PFSK-1 (cell line): ENCODE data around the gene DAP3.

ENCODE experiments used
- FOXP2 ChIP-seq: optimal IDR thresholded peaks from 2 replicates; pipeline ENCODE3; 2011; ENCODE audit warnings: borderline replicate concordance, control low read depth, inconsistent platforms; ENCODE audit not compliant: insufficient read depth; ENCODE audit errors: extremely low read length, extremely low read depth
- POLR2AphosphoS5 ChIP-seq: IDR thresholded peaks from 2 replicates; pipeline ENCODE4 v1.6.1; 2012; ENCODE audit warnings: low read depth, mild to moderate bottlenecking, control low read depth, low read length, moderate library complexity
- REST ChIP-seq, 2 experiments: IDR thresholded peaks; 2 replicates each; pipeline versions ENCODE4 v1.6.1 to v1.8.0; 2011 to 2012; ENCODE audit warnings: low read depth in 2 of 2, low read length in 2 of 2, control low read depth in 1 of 2, inconsistent platforms in 1 of 2, mild to moderate bottlenecking in 1 of 2, moderate library complexity in 1 of 2; ENCODE audit not compliant: insufficient read depth in 1 of 2
- TAF1 ChIP-seq: IDR thresholded peaks from 2 replicates; pipeline ENCODE4 v1.6.1; 2012; ENCODE audit warnings: low read length, control low read depth, borderline replicate concordance; ENCODE audit not compliant: insufficient read depth

DNA sequence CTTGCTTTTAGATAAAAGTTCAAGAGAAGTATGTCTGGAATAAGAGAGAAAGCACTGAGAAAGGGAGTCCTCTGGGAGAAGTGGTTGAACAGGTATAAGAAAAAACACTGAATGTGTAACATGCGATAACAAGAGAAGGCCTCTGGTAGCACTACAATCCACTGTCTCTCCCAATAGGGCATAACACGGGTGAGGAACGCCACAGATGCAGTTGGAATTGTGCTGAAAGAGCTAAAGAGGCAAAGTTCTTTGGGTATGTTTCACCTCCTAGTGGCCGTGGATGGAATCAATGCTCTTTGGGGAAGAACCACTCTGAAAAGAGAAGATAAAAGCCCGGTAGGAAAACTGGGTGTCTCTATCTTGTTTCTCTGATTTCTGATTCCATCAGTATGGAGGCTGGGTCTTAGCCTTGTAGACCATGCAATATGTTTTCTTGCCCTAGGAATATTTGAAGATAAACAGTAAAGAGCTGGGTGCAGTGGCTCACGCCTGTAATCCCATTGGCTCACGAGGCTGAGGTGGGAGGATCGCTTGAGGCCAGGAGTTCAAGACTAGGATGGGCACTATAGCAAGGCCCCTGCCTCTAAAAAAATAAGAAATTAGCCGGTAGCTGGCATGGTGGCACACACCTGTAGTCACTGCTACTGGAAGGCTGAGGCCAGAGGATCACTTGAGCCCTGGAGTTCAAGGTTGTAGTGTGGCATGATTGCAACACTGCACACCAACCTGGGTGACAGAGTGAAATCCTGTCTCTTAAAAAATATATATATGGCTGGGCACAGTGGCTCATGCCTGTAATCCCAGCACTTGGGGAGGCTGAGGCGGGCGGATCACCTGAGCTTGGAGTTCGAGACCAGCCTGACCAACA, 40.4 kb downstream of the DAP3 start:
- no peak for TF ChIP-seq REST (IDR thresholded peaks at IDR 0.05; ENCODE audit: insufficient read depth in 1 of 2, low read depth in 2 of 2, low read length in 2 of 2)
- TF ChIP-seq TAF1: no peak
- no peak for TF ChIP-seq POLR2AphosphoS5
- no peak for TF ChIP-seq FOXP2
